ENCODE measurements around the gene SPG21.

The SPG21 gene

DNA sequence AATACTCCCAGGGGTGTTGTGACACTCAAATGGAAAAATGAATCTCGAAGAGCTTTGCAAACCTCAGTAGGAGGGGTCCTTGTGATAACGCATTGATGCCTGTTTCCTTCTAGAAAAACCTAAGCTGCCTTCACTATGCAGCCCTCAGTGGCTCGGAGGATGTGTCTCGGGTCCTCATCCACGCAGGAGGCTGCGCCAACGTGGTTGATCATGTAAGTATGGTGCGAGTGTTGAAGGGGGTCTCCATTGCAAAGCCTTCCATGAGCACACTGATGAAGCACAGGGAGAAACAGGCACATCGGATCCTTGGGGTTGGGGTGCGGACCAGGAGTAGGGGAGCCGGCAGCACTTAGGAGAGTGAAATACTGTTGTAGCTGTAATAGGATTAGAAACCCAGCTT is 55.7 kb downstream of the SPG21 start:
- no peak for DNase-seq

DNA sequence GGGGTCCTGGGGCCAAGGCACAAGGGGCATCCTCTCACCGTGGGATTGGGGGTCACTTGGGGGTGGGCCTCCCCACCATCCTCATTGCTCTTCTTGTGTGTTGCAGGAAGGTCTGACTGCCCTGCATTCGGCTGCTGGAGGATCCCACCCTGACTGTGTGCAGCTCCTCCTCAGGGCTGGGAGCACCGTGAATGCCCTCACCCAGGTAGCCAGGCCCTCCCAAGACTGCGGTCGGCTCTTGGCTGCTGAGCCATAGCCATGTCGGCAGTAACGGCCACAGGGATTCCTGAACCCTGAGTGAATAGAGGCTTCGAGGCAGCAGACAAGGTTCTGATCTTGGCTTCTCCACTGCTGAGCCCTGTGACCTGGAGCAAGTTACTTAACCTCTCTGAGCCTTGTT is 58.3 kb downstream of the SPG21 start:
- DNase-seq, result no peak

- no peak for DNase-seq
Observed at GRCh38 chr15:64930778-64931371, 58.8 kb downstream of the SPG21 start.

DNA sequence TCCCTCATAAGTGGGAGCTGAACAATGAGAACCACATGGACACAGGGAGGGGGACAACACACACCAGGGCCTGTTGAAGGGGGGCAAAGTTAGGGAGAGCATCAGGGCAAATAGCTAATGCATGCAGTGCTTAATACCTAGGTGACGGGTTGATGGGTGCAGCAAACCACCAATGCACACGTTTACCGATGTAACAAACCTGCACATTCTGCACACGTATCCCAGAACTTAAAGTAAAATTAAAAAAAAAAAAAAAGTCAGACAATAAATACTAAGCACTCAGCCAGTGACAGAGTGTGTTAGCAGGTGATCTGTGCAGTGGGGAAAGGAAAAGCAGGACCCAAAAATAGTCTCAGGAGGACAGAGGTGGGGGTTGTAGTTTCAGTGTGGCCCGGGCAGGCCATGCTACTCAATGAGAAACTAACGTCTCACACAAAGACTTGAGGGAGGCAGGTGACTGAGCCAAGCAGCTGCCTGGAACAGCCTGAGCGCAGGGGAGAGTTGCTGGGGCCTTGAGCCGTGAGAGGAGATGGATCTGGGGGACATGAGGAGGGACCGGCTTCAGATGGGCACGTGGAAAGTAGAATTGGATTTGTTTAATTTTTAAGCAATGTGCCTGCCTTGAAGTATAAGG is 59.6 kb downstream of the SPG21 start:
- DNase-seq, result no peak

GRCh38 chr15:64928626-64929220 is 61.0 kb downstream of the SPG21 start:
- no peak for DNase-seq

- no peak for DNase-seq
Observed at GRCh38 chr15:64926661-64927060, 63.1 kb downstream of the SPG21 start.

- DNase-seq, result no peak
Observed at GRCh38 chr15:64925335-64926330, 64.1 kb downstream of the SPG21 start.

GRCh38 chr15:64923546-64923945 is 66.2 kb downstream of the SPG21 start:
- no peak for DNase-seq

GRCh38 chr15:64921711-64922110 is 68.0 kb downstream of the SPG21 start:
- DNase-seq, result no peak

GRCh38 chr15:64919721-64920120 is 70.0 kb downstream of the SPG21 start:
- no peak for DNase-seq

- no peak for DNase-seq
Observed at GRCh38 chr15:64917211-64917610, 72.5 kb downstream of the SPG21 start.

DNA sequence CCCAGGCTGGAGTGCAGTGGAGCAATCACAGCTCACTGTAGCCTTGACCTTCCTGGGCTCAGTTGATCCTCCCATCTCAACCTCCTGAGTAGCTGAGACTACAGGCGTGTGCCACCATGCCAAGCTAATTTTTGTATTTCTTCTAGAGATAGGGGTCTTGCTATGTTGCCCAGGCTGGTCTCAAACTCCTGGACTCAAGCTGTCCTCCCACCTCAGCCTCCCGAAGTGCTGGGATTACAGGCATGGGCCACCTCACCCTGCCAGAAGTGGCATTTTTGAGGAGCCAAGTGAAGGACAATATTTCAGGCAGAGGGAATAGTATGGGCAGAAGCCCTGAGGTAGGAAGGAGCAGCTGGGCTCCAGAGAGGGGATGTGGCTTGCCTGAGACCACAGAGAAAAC is 73.3 kb downstream of the SPG21 start:
- no peak for DNase-seq

GRCh38 chr15:64915518-64916227 is 74.0 kb downstream of the SPG21 start:
- DNase-seq, result no peak
